A549 (cell line): Measurements from ENCODE around the gene GALT.

Source experiments
- BHLHE40 ChIP-seq: IDR thresholded peaks from 2 replicates; pipeline ENCODE4 v1.6.1; 2012; ENCODE audit warnings: low read depth, low read length, inconsistent platforms
- FOXS1 ChIP-seq: fragments of 250-450 bp; sonication (Bioruptor Pico); IDR thresholded peaks from 2 replicates; pipeline ENCODE4 v1.5.0; 2020; ENCODE audit warnings: mild to moderate bottlenecking, moderate library complexity
- HEYL ChIP-seq: fragments of 250-450 bp; sonication (Bioruptor Pico); IDR thresholded peaks from 2 replicates; pipeline ENCODE4 v1.8.0; 2021; ENCODE audit warnings: mild to moderate bottlenecking, moderate library complexity
- KDM1A ChIP-seq: fragments of 200-600 bp; sonication (generic); IDR thresholded peaks from 2 replicates; pipeline ENCODE4 v1.6.1; 2016; ENCODE audit warnings: low read depth, mild to moderate bottlenecking
- MAFK ChIP-seq: fragments of 450-650 bp; IDR thresholded peaks from 2 replicates; pipeline ENCODE4 v1.6.1; 2014; ENCODE audit not compliant: partially characterized antibody
- POLR2A ChIP-seq: IDR thresholded peaks from 2 replicates; pipeline ENCODE4 v1.6.1; 2012; ENCODE audit warnings: mild to moderate bottlenecking, low read length
- TF ChIP-seq, protein P1 (sequence below): fragments of >200 bp; sonication (Bioruptor Twin); formaldehyde crosslinking; IDR thresholded peaks from 3 replicates; pipeline ENCODE4 v1.5.1; 2016
- TF ChIP-seq, protein P2 (sequence below): IDR thresholded peaks from 2 replicates; pipeline ENCODE4 v1.6.1; 2012

DNA sequence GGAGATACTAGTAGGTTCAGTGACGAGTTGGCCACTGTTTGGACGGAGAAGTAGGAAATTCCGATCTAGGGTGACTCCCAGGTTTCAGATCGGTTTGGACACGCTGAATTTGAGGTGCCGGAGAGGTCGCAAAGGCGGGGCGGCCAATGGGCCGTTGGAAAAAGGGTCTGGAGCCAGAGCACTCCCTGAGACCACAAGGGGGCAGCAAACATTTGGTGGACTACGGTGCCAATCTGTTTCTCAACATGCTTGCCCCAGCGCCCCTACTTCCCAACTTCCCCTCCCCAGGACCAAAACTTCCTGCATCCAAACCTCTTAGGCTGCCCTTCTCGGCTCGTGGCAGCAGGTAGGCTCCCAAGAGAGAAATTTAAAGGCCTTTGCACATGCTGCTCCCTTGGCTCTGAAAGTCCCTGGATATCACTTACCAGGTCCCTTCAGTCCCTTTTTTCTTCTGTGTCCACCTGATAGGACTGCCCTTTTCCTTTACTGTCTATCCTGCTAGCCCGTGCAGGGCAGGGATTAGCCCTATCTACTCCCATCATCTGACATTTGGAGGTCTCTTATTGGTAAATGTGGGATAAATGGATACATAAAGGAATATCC is 33.6 kb upstream of the GALT start:
- no peak for TF ChIP-seq POLR2A
- no peak for TF ChIP-seq HEYL (CRISPR knock-in tag)
- TF ChIP-seq, protein P1, sequence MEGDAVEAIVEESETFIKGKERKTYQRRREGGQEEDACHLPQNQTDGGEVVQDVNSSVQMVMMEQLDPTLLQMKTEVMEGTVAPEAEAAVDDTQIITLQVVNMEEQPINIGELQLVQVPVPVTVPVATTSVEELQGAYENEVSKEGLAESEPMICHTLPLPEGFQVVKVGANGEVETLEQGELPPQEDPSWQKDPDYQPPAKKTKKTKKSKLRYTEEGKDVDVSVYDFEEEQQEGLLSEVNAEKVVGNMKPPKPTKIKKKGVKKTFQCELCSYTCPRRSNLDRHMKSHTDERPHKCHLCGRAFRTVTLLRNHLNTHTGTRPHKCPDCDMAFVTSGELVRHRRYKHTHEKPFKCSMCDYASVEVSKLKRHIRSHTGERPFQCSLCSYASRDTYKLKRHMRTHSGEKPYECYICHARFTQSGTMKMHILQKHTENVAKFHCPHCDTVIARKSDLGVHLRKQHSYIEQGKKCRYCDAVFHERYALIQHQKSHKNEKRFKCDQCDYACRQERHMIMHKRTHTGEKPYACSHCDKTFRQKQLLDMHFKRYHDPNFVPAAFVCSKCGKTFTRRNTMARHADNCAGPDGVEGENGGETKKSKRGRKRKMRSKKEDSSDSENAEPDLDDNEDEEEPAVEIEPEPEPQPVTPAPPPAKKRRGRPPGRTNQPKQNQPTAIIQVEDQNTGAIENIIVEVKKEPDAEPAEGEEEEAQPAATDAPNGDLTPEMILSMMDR, result peak; percentile 82
- no peak for TF ChIP-seq MAFK
- no peak for TF ChIP-seq KDM1A
- TF ChIP-seq, protein P2, sequence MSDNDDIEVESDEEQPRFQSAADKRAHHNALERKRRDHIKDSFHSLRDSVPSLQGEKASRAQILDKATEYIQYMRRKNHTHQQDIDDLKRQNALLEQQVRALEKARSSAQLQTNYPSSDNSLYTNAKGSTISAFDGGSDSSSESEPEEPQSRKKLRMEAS, result no peak; the same call in 1 of the 2 replicates
- TF ChIP-seq BHLHE40, result no peak
- no peak for TF ChIP-seq FOXS1
